Activated CD8-positive, alpha-beta memory T cell treated with anti-CD3 and anti-CD28 coated beads, Interleukin-2, amount 50 U/mL, for 24 hours (primary cell): ENCODE results near the gene CASKIN1.
"Not testable (repeated sequence)": the region's sequence is repeated elsewhere in the genome, so short reads cannot be mapped to it uniquely, and the experiment has no call there.

Source experiments
- DNase-seq: peaks from one replicate; pipeline ENCODE4 v3.0.0-alpha.2; 2020; ENCODE audit errors: extremely low read depth

The CASKIN1 gene

DNA sequence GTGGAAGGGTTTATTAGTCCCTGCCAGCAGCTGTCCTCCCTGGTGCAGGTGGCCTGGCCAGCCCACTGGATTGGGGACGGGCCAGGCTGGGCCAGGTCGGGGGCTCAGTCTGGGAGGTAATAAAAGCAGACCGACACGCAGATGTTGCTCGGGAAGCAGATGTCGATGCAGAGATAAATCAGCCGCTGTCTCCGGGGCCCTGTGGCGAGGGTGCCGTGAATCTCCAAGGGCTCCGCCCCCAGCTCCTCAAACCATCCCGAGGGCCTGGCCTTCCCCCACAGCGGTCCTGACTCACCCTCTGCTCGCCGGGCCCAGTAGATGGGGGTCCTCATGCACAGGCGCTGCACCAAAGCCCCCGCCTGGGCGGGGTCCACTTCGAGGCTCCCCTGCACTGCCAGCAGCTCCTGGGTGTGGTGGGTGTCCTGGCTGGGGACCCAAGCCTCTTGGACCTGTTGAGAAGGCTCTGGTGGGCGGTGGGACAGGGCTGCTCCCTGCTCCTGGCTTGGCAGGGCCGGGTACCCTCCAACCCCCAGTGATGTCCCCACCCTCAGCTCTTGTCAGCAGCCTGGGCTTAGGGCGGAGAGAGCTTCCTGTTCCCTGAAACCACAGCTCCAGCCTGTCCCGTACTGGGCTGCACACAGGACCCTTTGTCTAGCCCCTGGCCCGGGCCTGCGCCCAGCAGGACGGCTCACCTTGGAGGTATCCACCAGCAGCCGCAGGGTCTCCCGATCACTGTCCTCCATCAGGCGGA lies 13.0 kb upstream of the CASKIN1 start:
- no peak for DNase-seq

DNA sequence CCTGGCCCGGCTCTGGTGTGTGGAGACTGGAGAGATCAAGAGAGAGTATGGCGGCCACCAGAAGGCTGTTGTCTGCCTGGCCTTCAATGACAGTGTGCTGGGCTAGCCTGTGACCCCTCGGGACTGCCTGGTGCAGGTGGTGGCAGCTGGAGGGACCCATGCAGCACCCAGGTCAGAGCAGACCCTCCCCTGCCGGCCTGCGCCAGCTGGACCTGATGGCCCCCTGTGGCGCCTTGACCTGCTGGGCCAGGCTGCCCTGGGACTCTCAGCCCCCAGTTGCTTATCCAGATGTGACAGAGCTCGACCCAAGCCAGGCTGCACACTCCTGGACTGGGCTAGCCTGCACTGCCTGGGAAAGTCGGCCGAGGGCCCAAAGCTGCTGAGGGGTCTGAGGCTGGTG lies 12.4 kb upstream of the CASKIN1 start:
- DNase-seq = no peak

DNA sequence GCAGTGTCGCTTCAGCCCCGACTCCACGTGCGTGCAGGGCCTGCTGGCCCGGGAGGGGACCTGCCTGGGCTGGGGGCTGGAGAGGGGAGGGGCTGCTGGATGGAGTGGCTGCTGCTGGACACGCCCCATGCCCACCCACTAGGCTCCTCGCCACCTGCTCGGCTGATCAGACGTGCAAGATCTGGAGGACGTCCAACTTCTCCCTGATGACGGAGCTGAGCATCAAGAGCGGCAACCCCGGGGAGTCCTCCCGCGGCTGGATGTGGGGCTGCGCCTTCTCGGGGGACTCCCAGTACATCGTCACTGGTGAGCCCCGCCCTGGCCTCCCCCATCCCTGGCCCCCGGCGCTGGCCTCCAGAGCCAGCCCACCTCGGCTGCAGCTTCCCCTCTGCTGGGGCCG lies 11.9 kb upstream of the CASKIN1 start:
- DNase-seq = no peak

DNA sequence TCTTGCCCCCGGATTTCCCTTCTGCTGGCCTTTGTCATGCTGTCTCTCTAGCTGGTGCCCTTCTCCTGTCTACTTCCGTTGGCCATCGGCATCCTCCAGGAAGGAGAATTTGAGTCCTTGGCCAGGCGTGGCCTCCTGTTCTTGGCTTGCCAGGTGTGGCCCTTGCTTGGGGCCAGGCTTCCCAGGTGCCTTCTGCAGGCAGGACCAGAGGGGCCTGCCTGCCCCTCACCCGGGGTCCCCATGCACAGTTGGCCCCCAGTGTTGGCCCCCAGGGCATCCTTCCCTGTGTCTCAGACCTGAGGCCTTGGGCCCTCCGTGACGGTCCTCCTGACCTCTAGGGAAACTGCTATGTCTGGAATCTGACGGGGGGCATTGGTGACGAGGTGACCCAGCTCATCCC lies 11.5 kb upstream of the CASKIN1 start:
- no peak for DNase-seq

DNA sequence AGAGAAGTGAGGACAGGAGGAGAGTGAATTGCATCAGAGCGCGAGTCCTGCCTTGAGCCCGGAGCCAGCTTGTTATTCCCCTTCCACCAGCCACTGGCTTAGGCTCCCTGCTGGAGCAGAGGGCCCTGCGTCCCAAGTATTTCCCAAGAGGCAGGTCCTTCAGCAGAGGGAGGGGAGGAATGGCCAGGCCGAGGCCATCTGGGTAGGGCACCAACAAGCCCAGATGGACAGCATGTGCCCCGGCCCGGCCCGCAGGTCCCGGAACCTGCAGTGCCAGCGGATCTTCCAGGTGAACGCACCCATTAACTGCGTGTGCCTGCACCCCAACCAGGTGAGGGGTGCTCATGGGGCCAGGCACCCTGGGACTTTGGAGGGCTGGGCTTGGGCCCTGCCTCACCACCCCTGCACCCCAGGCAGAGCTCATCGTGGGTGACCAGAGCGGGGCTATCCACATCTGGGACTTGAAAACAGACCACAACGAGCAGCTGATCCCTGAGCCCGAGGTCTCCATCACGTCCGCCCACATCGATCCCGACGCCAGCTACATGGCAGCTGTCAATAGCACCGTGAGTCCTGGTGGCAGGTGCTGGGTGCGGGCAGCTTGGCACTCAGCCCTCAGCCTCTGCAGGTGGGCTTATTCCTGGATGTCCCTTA lies 10.5 kb upstream of the CASKIN1 start:
- DNase-seq = no peak

DNA sequence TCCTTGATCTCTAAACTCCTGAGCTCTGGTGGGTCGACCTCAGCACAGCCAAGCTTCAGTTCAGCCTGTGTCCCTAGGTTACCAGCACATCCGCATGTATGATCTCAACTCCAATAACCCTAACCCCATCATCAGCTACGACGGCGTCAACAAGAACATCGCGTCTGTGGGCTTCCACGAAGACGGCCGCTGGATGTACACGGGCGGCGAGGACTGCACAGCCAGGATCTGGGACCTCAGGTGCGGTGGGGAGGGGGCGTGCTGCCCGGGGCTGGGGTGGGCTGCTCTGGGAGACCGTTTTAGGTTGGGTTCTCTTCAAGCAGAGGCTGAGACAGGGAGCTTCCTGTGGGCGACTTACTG lies 10.0 kb upstream of the CASKIN1 start:
- DNase-seq = no peak

DNA sequence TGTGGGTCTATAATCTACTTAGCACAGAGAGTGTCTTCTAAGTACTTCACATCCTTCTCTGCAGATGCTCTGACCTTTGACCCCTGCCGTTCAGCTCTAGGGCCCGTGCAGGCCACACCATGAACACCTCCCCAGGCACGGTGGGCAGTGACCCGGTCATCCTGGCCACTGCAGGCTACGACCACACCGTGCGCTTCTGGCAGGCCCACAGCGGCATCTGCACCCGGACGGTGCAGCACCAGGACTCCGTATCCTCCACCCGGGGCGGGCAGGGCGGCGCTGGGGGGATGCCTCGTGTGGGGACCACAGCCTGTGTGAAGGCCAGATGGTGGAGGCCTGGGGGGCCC lies 9.5 kb upstream of the CASKIN1 start:
- DNase-seq = no peak

DNA sequence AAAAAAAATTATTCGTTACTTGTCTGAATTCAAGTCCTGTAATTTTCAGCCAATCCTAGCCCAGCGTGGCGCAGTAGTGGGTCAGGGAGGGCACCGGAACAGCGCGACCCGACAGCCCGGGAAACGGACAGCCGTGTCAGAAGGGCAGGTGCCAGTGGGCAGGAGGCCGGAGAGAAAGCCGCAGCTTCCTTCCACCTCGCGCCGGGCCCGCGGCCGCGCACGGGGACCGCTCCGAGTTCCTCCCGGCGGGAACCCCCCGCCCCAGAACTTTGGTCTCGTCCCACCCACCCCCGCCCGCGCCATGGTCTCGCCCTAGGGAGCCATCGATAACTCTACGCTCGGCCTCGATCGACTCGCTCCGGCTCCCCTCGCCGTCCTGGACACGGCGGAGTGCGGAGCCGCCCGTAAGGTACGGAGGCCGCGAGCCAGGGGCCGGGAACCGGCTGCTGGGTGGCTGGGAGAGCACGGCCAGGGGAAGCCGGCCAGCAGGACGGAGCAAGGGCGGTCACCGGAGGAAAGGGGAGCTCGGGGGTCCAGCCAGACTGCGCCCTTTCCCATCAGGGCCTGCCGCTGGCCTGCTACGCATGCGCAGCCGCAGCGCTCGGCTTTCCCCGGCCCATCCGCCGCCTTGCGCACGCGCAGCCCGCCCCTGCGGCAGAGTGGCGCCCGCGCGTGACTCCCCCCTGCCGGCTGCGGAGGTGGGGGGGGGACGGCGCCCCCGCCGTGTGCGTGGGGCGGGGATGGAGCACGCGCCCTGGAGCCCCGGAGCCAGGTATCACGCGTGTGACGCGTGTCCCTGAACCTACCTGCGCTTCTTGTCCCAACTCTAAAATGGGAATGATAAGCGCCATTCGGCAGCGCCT lies 8.9 kb upstream of the CASKIN1 start, which contains the start of gene MLST8:
TSS of gene MLST8 (plus strand) at position 351 of the 863 bp plus-strand sequence. CDS start 632 bp downstream, outside the sequence.
- DNase-seq = peak; percentile 71

DNA sequence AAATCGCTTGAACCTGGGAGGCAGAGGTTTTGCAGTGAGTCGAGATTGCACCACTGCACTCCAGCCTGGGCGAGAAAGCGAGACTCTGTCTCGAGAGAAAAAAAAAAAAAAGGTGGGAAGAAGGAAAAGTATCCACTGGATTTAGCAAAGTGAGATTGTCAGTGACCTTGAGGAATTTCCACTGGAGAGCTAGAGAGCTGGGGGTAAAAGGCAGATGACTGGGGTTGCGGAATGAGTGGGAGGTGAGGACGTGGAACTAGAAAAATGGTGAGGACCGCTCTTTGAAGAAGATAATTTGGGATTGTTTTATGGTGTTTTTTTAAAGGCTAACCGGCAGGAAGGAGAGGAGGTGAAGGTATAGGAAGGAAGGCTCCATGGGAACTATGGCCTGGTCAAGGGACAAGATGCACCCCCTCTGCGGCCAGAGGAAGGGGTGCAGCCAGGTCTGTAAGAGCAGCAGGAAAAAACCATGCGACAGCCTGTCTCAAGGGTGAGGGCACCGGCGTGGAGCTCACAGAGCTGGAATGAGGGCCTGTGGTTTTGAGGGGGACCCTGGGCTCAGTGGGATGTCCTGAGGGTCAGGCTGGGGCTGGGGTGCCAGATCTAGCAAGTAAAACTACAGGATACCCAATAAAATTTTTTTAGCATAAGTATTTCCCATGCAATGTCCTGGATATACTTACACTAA lies 8.2 kb upstream of the CASKIN1 start:
- DNase-seq = no peak

DNA sequence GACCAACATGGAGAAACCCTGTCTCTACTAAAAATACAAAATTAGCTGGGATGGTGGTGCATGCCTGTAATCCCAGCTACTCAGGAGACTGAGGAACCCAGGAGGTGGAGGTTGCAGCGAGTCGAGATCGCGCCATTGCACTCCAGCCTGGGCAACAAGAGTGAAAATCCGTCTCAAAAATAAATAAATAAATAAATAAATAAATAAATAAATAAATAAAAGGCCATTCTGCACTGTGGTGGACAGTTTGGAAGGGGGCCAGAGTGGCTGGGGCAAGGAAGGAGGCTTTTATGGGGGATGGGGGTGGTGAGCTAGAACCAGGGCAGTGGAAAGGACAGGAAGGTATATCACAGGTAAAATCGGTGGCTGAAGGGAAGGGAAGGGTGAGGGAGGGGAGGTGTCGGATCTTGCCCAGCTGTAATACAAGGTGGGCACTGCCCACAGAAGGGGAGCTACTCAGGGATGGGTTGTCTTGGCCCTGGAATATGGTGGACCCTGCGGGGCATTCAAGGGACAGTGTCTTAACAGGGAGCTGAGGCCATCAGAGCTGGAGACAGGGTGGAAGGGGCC lies 6.8 kb upstream of the CASKIN1 start:
- DNase-seq = not testable (repeated sequence)

DNA sequence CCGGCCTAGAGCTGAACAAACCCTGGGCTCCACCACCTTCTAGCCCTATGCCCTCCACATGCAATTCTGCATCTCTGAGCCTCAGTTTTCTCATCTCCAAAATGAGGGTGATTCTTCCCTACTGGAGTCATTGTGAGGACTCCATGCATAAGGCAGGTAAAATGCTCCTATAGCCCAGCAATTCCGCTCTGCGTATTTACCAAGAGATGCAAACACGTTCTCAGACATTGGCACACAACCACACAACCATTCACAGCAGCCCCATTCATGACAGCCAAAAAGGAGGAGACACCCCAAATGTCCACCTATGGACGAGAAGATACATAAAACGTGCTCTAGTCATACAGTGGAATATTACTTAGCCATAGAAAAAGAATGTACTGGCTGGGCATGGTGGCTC lies 3.9 kb upstream of the CASKIN1 start:
- no peak for DNase-seq

DNA sequence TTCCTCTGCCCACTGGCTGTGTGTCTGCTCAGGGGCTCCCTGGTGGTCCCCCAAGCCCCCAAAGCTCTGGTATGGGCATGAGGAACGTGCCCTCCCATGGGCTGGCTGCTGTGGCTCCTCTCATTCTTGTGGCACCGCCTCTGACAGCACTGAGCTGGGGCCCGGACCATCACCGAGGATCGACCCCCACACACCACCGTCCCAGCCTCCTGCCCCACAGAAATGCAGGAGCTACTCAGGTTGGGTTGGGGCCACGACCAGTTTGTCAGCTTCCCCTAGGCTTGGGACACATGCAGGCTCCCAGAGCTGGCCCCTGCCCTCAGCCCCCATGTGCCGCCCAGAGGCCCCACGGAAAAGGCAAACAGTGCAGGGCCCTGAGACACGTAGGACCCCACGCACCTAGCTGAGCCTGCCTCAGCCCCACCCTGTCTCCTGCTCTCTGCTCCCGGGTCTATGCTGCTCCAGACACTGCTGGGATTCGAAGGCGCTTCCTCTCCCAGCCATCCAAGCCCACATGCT lies 3.3 kb upstream of the CASKIN1 start:
- DNase-seq = no peak

DNA sequence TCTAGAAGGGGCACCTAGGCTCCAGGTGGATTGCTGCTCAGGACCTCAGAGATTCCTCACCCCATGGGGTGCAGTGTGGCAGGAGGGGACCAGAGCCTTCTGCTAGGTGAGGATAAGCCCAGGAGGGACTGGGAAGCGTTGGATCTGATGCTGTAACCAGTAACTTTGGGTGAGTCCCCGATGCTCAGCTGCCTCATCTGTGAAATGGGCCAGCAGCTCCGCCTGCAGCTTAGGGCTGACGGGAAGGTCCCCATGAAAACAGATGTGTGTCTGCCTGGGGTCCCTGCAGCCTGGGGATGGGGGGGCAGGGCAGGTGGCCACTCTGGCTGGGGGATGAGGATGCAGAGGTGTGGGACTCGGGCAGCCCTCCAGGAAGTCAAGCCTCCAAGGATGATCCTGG lies 2.7 kb upstream of the CASKIN1 start:
- no peak for DNase-seq

DNA sequence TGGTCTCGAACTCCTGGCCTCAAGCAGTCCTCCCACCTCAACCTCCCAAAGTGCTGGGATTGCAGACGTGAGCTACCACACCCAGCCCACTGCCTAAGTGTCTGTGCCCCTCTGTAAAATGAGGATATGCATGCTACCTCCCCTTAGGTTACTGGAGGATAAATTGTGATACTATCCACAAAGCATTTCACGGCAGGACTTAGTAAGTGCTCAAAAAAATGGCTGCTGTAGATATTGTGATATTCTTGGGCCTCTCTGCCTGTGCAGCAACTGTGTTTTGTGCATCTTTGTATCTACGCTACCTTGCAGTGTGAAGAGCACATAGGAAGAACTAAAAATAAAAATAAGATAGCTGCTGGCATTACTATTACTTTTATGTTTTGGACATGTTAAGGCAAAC lies 1.9 kb upstream of the CASKIN1 start:
- DNase-seq = no peak

DNA sequence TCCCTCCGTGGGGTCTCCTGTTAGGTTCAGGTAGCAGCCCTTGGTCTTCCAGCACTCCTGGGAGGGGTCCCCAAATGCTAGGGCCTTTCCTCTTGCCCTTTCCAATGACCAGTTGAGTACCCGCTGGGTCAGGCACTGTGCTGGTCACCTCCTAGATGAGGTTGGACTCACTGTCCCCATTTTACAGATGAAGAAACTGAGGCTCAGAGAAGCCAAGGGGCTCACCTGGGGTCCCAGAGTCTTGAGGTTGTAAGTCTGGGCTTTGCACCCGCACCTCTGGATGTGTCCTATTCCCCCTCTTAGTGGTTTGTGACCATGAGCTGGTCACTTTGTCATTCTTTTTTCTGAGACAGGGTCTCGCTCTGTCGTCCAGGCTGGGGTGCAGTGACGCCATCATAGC lies 1.4 kb upstream of the CASKIN1 start:
- DNase-seq = no peak

DNA sequence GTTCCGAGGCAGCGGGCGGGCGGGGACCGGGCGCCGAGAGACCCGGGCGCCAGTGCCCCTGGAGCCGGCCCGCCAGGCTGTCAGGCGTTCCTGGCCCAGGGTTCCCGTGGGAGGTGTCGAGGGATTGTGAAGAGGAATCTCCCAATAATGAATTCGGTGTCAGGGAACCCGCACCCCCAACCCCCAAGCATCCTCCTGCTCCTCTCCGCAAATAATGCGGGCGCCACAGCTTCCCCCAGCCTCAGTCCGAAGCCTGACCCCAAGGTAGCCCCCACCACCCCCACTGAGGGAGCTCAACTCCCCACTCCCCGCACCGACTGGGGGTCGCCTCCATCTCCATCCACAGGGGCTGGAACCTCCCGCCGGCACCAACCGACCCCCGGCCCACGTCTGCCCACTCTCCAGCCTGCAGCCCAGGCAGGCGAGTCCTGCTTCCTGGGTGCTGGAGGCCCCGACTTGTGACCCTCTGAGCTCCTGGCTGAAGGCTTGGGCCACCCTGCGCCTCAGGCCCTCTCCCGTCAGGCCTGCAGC lies 641 bp upstream of the CASKIN1 start:
- DNase-seq = no peak

DNA sequence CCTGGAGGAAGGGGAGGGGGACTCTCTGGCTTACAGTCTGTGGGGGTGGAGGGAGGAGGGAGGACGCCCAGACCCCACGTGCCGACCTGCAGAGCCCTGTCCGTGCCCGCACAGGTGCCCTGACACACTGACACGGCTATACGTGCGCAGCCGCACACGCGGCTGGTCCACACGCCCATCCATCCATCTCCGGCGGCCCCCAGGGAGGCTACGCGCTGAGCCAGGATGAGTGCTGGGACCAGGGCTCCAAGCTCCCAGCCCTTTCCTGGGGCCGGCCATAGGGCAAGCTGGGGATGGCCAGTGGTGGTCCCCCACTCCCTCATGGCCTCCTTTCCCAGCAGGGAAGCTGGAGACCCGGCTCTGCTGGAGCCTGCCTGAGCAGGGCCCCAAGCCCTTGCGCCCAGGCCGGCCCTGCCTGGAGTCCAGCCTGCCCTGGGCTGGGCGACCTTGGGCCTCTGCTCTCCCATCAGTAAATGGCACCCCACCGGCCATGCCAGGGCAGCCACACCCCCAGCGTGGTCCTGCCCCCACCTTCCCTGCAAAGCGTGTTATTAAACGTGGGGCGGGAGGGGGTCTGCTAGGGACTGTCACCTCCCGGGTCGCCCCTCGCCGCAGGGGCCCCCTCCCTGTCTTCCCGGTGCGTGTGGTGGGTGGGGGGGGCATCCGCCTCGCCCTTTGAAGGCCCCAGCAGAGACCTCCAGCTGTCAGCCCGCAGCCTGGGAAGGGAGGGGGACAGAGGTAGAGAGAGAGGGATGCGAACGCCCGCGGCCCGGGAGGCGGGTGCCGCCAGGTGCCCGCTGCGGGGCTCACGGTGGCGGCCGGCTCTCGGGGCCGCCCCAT lies 863 bp downstream of the CASKIN1 start:
- no peak for DNase-seq

DNA sequence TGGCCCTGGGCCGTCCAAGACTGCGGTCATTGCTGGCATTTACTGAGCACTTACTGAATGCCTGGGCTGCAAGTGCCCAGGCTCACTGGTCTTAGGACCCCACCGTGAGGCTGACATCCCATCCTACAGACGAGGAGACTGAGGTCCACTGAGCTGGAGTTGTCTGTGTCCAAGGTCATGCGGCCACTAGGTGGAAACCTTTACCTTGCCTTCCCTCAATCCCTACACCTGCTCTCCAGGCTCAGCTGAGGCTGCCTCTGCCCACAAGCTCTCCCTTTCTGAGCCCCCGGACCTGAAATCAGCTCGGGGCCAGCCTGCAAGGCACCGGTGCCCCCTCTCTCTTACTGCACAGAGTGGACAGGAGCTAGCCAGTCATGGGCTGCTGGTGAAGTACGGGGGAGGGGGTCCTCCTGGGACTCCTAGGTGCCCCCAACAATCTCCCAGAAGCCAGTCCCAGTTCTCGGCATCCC lies 1.5 kb downstream of the CASKIN1 start:
- no peak for DNase-seq

DNA sequence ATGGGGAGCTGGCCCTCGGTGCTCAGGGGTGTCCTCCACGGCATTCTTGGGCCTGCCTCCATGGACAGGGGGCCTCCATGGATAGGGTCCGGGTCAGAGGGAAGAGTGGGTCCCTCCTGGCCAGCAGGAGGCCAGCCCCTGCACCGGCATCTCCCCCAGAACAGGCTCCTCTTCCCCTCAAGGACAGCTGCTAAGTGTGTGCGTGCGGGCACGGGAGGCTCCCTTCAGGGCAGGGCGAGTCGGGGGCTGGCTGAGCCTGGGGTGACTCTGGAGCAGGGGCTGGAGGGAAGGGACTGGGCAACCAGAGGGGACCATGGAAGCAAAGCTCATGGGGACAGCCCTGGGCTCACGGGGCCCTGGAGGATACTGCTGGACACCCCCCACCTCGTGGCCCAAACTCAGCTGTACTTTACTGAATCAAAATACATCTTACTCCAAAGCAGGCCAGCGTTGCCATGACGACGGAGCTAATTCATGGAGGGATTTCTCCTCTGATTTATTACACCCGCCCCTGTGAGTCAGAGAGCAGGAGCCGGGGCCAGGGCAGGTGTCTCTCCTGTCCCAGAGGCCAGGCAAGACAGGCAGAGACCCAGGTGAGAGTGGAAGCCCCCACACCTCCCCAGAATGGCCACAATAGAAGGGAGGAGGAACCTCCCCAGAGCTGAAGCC lies 2.1 kb downstream of the CASKIN1 start:
- no peak for DNase-seq

DNA sequence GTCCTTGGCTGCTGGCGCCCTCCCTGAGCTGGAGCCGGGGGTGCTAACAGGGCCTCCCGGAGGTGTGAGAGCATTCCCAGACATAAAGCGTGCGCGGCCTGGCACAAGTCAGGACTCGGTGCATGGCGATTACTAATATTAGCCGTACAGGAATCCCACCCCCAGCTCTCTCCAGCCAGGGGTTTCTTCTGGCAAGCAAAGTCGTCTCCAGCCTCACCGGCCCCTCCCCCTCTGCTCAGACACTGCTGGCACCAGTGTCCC lies 5.0 kb downstream of the CASKIN1 start:
- DNase-seq = no peak
